PC-9 (cell line): Measurements from ENCODE around the gene SNX18. TPM values are rescaled to one million over a fixed set of nuclear protein-coding genes. Genes with fewer than 3 reads are reported as not detected.

ENCODE experiments used
- BruUV-seq: library from RNA; stranded (reverse); fragments of 400-500 nt; replicated peaks from 2 replicates; lab custom pipeline; 2021; lab: Mats Ljungman, UMichigan
- CTCF ChIA-PET: fragments of 300-600 bp; sonication (Branson Sonifier 250); formaldehyde crosslinking; loops from one replicate; lab custom pipeline; 2022; ENCODE audit warnings: antibody characterized with exemption; lab: Charles Lee
- POLR2A ChIA-PET: fragments of 300-600 bp; sonication (Branson Sonifier 250); formaldehyde crosslinking; loops from one replicate; lab custom pipeline; 2022; ENCODE audit warnings: antibody characterized with exemption; ENCODE audit not compliant: unreplicated experiment; lab: Charles Lee
- DNase-seq, 2 experiments: peaks; one replicate each; pipeline versions ENCODE4 v3.0.0 to v3.0.0-alpha.2; 2015 to 2022; ENCODE audit warnings: mixed read lengths in 1 of 2
- H2AFZ ChIP-seq: fragments of 200-600 bp; sonication (generic); 2 replicates; pipeline ENCODE4 v1.8.1; 2017; ENCODE audit warnings: antibody characterized with exemption
- H3F3A ChIP-seq: fragments of 200-600 bp; sonication (generic); 2 replicates; pipeline ENCODE4 v1.8.1; 2017; ENCODE audit warnings: antibody characterized with exemption, mild to moderate bottlenecking, low read depth; ENCODE audit not compliant: insufficient read depth
- H3K27ac ChIP-seq: fragments of 200-600 bp; sonication (generic); 2 replicates; pipeline ENCODE4 v1.6.1; 2016; ENCODE audit warnings: mixed run types
- H3K27me3 ChIP-seq: fragments of 200-600 bp; sonication (generic); 2 replicates; pipeline ENCODE4 v1.6.1; 2016; ENCODE audit warnings: low read depth, mixed run types; ENCODE audit not compliant: insufficient read depth
- H3K36me3 ChIP-seq: fragments of 200-600 bp; sonication (generic); 2 replicates; pipeline ENCODE4 v1.6.1; 2016; ENCODE audit warnings: low read depth, mixed run types
- H3K4me1 ChIP-seq: fragments of 200-600 bp; sonication (generic); replicated peaks from 2 replicates; pipeline ENCODE4 v1.6.1; 2016; ENCODE audit warnings: mixed run types; ENCODE audit not compliant: insufficient read depth
- H3K4me2 ChIP-seq: fragments of 200-600 bp; sonication (generic); 2 replicates; pipeline ENCODE4 v1.6.1; 2017; ENCODE audit warnings: mixed run types
- H3K4me3 ChIP-seq: fragments of 200-600 bp; sonication (generic); 2 replicates; pipeline ENCODE4 v1.6.1; 2016; ENCODE audit warnings: mixed run types
- H3K79me2 ChIP-seq: fragments of 200-600 bp; sonication (generic); 2 replicates; pipeline ENCODE4 v1.6.1; 2017; ENCODE audit warnings: low read depth, mixed run types
- H3K9me2 ChIP-seq: fragments of 200-600 bp; sonication (generic); 2 replicates; pipeline ENCODE4 v1.8.1; 2017; ENCODE audit warnings: mild to moderate bottlenecking; ENCODE audit not compliant: insufficient read depth
- H3K9me3 ChIP-seq: fragments of 200-600 bp; sonication (generic); 2 replicates; pipeline ENCODE4 v1.8.1; 2016; ENCODE audit warnings: low read depth; ENCODE audit not compliant: insufficient read depth
- H4K20me1 ChIP-seq: fragments of 200-600 bp; sonication (generic); 2 replicates; pipeline ENCODE4 v1.8.1; 2017; ENCODE audit not compliant: insufficient read depth
- EZH2 ChIP-seq: fragments of 200-600 bp; sonication (generic); IDR thresholded peaks from 2 replicates; pipeline ENCODE4 v1.8.0; 2017; ENCODE audit warnings: antibody characterized with exemption, low read depth
- intact Hi-C: fragments of 100-400 bp; cut with micrococcal nuclease; formaldehyde crosslinking; loops from one replicate; pipeline ENCODE4 v1.10.0; 2022; ENCODE audit not compliant: unreplicated experiment
- total RNA-seq: library from RNA; stranded (reverse); gene quantifications from 2 replicates; pipeline ENCODE4 v1.2.3, GENCODE V29; 2021
- TF ChIP-seq, protein P1 (sequence below): fragments of 200-600 bp; sonication (generic); conservative IDR thresholded peaks from 2 replicates; pipeline ENCODE4 v1.6.1; 2017; ENCODE audit warnings: mixed run types, antibody characterized with exemption, mild to moderate bottlenecking, moderate library complexity

The SNX18 gene
- total RNA-seq, 1 experiment from 2014 or later: 9.7 TPM

DNA sequence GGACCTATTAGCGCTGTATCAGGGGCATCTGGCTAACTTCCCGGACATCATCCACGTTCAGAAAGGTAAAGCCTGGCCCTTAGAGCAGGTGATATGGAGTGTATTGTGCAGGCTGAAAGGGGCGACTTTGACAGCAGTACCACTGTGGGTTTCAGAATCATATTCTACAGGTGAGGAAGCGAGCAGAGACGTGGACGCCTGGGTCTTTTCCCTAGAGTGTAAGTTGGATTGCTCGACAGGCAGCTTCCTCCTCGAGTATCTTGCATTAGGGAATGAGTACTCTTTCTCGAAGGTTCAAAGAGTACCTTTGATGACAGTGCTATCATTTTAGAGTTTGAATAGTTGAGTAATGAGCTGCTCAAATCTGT is 1.9 kb downstream of the SNX18 start:
- ChIA-PET CTCF (no interaction called here), POLR2A (no interaction called here)
- H3K9me2 ChIP-seq: no peaks in the 10 kb centered on the region
- H2AFZ ChIP-seq: no peak overlapping the region
- H3K36me3 ChIP-seq: 0 out of 2 replicates have a peak, but pooled peaks cover 5% of the 10 kb centered on the region
- no peaks in the 10 kb centered on the region for H3K9me3 ChIP-seq
- peaks cover 63% of the 10 kb centered on the region for H3K79me2 ChIP-seq
- H3K4me1 ChIP-seq: peaks cover 60% of the 10 kb centered on the region
- DNase-seq: no peak
- BruUV-seq: no TSS peak
- H3F3A ChIP-seq: no peaks in the 10 kb centered on the region
- H3K4me2 ChIP-seq: peak overlapping the region; percentile 91
- H3K27ac ChIP-seq: no peak overlapping the region
- peak overlapping the region; percentile 72 for H3K4me3 ChIP-seq
- intact Hi-C loops: loop anchor here (10.0 kb wide), 1 partner anchor 205 kb away; the partner anchor contains the start of gene ARL15
- peaks cover 3% of the 10 kb centered on the region; the same call in 1 of the 2 replicates for H4K20me1 ChIP-seq
- no peaks in the 10 kb centered on the region for H3K27me3 ChIP-seq
- TF ChIP-seq, protein P1, sequence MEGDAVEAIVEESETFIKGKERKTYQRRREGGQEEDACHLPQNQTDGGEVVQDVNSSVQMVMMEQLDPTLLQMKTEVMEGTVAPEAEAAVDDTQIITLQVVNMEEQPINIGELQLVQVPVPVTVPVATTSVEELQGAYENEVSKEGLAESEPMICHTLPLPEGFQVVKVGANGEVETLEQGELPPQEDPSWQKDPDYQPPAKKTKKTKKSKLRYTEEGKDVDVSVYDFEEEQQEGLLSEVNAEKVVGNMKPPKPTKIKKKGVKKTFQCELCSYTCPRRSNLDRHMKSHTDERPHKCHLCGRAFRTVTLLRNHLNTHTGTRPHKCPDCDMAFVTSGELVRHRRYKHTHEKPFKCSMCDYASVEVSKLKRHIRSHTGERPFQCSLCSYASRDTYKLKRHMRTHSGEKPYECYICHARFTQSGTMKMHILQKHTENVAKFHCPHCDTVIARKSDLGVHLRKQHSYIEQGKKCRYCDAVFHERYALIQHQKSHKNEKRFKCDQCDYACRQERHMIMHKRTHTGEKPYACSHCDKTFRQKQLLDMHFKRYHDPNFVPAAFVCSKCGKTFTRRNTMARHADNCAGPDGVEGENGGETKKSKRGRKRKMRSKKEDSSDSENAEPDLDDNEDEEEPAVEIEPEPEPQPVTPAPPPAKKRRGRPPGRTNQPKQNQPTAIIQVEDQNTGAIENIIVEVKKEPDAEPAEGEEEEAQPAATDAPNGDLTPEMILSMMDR: no peak
- no peak for TF ChIP-seq EZH2

DNA sequence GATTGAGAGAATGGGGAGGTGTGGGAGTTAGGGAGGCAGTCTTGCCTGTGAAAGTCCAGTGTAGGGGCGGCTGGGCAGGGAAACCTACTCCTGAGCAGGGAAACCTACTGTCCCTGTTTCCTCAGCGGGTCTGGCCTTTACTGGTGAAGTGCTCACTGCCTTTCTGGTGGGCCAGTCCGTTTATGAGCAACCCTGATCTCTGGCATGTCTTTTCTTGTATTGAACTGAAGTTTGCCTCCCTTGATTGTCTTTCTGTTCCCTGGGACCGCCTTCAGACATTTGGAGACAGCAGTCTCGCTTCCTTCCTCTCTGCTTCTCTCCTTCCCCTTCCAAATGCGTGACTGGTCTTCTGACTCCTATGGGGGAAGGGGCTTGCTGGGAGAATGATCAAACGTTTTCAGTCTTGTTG is 2.9 kb downstream of the SNX18 start:
- Histone ChIP-seq H3K27me3 (no peaks in the 10 kb centered on the region), H3K4me3 (peak overlapping the region; percentile 72), H2AFZ (peak overlapping the region; percentile 71), H3K4me2 (peak overlapping the region; percentile 91), H3K4me1 (peaks cover 63% of the 10 kb centered on the region), H3K9me3 (no peaks in the 10 kb centered on the region), H3K79me2 (peaks cover 72% of the 10 kb centered on the region), H3K9me2 (no peaks in the 10 kb centered on the region), H4K20me1 (peaks cover 6% of the 10 kb centered on the region; the same call in 1 of the 2 replicates), H3F3A (no peaks in the 10 kb centered on the region), H3K36me3 (0 out of 2 replicates have a peak, but pooled peaks cover 5% of the 10 kb centered on the region), H3K27ac (peak overlapping the region; percentile 52)
- no TSS peak for BruUV-seq
- TF ChIP-seq, protein P1: no peak
- TF ChIP-seq EZH2: no peak
- intact Hi-C loops: no loop called here
- ChIA-PET CTCF (no interaction called here), POLR2A (no interaction called here)
- no peak for DNase-seq

DNA sequence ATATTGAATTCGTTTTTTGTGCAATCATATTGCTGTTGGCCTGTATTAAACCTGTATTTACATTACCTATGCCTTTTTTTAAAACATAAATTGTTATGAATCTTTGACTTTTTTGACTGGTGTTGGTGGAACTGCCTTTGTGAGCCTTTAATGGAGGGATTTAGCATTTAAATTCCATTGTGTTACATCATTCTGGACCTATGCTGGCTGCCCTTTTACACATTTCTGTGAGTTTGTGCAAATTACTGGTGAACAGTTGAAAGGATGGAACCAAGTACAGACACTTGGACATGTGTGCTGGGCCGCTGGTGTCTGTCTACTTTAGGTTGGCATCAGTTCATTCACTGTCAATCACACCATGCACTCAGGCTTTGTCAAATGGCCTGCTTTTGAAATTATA is 3.4 kb downstream of the SNX18 start:
- H3K79me2 ChIP-seq: peaks cover 77% of the 10 kb centered on the region
- no peaks in the 10 kb centered on the region for H3K9me3 ChIP-seq
- peak overlapping the region; percentile 91 for H3K4me2 ChIP-seq
- no peaks in the 10 kb centered on the region for H3K9me2 ChIP-seq
- peaks cover 63% of the 10 kb centered on the region for H3K4me1 ChIP-seq
- no peak for TF ChIP-seq EZH2
- TF ChIP-seq, protein P1: no peak
- H3K36me3 ChIP-seq: 0 out of 2 replicates have a peak, but pooled peaks cover 5% of the 10 kb centered on the region
- ChIA-PET CTCF (no interaction called here), POLR2A (no interaction called here)
- BruUV-seq: no TSS peak
- peak overlapping the region; percentile 72 for H3K4me3 ChIP-seq
- H3K27ac ChIP-seq: peak overlapping the region; percentile 52
- peak overlapping the region; percentile 71; the same call in 1 of the 2 replicates for H2AFZ ChIP-seq
- intact Hi-C loops: no loop called here
- H4K20me1 ChIP-seq: peaks cover 6% of the 10 kb centered on the region; the same call in 1 of the 2 replicates
- H3K27me3 ChIP-seq: no peaks in the 10 kb centered on the region
- DNase-seq: no peak
- H3F3A ChIP-seq: no peaks in the 10 kb centered on the region
